ENCODE measurements around the gene HEXIM1.

The HEXIM1 gene

DNA sequence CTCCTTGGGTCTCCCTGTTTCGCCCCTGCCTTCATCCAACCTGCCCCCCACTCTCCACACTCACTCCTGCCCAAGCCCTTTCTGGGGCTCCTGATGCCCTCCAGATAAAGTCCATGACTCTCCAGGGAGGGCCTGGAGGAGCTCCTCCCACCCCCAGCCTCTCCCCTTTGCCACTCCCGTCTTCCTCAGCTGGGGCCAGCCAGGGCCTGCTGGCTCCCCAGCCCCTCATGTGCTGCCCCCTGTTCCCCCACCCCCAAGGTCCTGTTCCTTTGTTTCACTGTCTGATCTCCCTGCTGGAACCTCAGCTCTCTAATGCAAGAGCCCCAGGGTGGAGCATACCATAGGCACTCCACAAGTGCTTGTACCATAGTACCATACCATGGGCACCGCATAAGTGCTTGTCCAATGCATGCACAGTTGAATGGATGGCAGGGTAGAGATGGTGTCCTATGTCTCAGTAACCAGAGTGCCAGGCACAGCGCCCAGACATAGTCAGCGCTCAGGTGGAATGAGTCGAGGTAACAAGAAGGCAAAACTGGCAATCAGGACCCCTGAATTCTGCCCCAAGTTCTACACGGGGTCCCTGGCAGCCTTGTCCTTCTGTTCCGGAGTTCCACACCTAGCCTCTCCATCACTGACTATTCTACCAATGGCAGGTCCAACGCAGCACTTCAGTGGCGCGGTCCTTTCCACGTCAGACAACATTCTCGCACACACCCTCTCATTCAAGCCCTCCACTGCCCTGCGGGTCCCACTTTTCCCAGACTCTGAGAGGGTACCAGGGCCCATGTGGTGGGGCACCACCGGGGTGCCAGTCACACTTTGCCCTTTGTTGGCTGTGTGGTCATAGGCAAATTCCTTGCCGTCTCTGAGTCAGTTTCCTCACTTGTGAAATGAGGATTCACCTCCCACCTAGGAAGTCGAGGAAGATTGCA lies 17.3 kb upstream of the HEXIM1 start:
- DNase-seq, result no peak

DNA sequence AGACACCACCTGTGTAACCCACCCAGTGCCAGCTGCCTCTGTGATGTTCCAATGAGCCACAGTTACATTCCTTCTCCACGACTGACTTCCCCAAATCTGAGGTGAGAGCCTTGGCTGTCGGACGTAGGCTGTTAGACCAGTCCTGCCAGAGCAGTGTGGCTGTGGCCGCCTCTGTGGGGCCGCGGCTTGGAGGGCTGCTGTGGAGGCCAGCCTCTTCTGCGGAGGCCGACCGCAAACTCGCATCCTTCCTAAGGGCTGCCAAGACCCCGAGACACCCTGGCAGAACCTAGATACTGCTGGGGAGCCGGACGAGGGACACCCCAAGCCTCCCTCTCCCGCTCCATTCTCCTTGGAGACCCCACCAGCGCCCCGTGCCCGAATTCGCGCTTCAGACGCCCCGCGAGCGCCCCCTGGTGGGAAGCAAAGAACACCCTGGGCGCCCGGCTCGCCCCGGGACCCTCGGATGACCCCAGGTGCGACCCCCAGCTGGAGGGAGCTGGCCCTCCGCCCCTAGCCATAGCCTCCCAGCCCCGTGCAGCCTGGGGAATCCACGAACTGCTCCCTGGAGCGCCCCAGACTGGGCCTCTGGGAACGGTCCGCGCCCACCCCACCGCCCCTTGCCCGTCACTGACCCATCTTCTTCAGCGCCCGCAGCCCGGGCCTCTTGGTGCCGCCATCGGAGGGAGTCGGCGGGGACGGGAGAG lies 16.5 kb upstream of the HEXIM1 start:
- DNase-seq, result no peak

DNA sequence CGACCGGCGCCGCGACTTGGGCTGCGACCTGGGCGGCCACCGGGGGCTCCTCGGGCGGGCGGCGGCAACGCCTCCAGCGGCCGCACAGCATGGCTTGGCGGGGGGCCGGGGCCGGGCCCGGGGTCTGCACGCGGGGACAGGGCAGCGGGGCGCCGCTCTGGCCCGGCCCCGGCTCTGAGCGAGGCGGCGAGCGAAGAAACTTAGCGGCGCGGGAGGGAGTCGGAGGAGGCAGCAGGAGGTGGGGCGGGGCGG lies 16.0 kb upstream of the HEXIM1 start, which contains the start of gene PLCD3:
PLCD3 (minus strand) TSS at position 196 of the 252 bp plus-strand sequence; CDS start at position 91, 105 bp downstream.
- DNase-seq, result no peak

DNA sequence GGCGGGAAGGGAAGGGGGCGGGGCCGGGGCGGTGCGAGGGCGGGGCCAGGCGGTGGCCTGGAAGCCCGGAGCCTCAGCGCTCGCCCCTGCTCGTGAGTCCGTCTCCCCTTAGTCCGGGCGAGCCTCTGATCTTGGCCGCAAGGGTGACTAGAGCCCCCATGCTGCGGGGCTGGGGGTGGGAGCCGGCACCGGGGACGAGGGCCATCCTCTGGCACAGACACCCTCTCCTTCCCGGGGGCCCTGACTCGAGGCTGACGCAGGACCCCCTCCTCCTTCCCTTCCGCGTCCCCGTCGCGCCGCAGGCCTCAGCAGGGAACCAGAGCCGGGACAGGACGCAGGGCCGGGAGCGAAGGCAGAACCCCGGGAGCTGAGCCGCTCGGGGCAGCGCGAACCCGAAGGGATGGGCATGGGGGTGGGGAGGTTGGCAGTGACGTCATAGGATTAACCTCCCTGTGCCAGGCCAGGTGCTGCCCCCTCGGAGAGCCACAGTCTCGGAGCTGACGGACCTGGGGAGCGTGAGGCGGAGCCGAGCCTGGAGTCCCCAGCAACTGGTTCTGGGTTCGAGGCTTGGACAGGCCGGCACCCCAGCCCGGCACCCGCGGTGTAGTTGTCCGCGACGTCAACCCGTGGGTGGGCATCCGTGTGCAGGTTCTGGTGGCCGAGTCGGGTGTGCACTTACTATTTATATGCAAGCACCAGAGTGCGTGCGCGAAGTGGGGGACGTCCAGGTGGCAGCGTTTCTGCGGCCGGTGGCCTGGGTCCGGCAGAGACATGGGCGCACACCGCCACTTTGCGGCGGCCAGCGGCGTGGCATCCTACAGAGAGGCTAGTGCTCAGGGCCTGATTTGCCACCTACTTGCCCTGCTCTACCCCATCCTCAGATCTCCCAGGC lies 15.5 kb upstream of the HEXIM1 start:
- DNase-seq, result peak; percentile 34

DNA sequence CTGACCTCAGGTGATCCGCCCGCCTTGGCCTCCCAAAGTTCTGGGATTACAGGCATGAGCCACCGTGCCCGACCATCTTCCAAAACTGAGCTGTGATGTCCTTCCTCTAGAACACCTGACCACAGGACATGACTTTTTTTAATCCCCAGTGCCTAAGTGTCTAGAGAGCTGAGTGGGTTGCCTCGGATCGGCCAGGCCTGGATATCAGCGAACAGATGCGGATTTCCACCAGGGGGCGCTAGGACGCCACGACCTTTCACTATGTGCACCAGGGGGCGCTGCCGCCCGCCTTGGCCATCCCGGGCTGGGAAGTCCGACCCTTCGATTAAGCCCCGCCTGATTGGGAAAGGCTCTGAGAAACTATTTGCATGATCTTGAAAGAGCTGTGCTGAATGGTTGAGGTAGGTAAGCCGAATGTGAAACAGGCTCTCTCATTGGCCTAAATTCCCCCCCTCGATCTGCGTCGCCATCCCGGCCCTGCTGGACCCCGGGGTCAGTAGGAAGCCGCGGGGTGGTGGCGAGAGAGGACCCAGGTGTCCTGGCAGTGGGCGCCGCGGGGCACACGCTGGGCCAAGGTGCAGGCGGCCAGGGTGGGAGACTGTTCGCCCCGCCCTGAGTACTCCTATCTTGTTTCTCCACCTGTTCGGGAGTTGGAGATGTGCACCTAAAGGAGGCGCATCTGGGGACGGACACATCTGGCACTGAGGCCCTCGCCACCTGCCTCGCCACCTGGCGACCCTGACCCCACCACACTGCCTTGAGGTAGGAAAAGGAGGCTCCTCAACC lies 12.9 kb upstream of the HEXIM1 start, which contains the start of gene ACBD4:
ACBD4 (plus strand) TSS at position 496 of the 786 bp plus-strand sequence. CDS start 458 bp downstream, outside the sequence.
- DNase-seq, result peak; percentile 88

DNA sequence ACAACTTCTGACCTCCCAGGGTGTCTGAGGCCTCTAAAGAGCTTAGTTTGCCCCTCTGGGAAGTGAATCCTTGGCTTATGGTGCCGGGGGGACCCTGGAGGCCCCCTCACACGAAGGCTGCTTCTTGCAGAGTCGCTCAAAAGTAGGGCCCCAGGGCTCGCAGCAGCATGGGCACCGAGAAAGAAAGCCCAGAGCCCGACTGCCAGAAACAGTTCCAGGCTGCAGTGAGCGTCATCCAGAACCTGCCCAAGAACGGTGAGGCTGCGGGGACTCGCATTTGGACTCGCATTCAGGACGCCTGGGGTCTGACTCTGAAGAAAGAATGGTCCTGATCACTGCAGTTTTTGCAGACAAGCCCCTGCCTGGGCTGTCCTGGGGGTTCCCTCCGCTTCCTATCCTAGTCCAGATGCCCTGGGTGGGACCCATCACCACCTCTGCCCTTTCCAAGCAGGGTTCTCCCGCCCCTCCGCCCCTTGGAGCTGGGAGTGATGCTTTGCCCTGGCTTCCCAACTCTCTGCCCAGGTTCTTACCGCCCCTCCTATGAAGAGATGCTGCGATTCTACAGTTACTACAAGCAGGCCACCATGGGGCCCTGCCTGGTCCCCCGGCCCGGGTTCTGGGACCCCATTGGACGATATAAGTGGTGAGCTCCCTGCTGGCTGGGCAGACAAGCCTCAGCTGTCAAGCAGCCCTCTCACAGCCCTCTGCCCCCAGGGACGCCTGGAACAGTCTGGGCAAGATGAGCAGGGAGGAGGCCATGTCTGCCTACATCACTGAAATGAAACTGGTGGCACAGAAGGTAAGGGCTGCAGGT lies 12.1 kb upstream of the HEXIM1 start:
- no peak for DNase-seq

DNA sequence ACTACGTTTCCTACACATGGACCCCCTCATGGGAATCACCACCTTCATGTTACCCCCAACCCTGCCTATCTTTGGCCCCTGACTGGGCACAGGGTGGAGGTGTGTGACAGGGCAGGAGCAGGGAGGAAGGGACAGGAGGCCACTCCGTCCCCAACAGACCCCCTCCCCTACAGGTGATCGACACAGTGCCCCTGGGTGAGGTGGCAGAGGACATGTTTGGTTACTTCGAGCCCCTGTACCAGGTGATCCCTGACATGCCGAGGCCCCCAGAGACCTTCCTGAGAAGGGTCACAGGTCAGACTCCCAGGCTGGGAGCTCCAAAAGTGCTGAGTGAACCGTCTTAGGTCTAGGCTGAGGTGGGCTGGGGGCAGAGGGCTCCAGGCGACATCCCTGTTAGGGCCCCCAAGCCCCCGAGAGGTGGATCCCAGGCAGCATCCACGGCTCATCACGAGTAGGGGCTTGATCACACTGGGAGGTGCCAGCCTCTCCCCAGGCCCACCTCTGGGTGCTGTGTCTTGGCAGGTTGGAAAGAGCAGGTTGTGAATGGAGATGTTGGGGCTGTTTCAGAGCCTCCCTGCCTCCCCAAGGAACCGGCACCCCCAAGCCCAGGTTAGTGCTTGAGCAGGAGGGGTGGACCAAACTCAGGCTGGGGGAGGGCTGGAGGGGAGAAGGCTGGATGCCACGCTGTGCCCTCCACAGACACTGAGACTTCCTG lies 11.3 kb upstream of the HEXIM1 start:
- no peak for DNase-seq

DNA sequence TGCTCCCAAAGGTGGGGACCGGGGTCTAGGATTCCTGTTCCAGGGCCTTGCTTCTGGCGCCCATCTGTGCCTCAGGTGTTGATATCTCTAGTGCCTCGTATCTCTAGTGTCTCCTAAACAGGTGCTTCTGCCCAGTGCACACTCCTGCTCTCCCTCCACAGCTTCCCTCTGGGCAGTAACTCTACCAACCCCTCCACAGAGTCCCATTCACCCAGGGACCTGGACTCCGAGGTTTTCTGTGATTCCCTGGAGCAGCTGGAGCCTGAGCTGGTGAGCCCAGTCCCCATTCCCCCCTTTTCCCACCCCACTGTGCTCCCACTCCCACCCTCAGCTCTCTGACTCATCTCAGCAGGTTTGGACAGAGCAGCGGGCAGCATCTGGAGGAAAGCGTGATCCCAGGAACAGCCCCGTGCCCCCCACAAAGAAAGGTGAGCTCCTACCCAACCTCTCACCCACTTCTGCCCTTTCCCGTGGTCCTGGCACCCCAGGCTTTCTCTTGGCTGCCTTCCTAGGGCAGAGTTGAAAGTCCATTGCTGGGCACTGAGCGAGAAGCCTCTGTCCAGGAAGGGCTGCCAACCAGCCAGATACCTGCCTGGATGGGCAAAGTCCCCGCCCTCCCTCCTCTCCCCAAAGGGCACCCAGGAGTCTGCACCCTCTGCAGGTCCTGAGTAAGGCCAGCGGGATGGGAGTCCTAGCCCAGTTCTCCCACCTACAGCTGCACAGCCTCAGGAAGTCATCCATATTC lies 10.5 kb upstream of the HEXIM1 start:
- no peak for DNase-seq

DNA sequence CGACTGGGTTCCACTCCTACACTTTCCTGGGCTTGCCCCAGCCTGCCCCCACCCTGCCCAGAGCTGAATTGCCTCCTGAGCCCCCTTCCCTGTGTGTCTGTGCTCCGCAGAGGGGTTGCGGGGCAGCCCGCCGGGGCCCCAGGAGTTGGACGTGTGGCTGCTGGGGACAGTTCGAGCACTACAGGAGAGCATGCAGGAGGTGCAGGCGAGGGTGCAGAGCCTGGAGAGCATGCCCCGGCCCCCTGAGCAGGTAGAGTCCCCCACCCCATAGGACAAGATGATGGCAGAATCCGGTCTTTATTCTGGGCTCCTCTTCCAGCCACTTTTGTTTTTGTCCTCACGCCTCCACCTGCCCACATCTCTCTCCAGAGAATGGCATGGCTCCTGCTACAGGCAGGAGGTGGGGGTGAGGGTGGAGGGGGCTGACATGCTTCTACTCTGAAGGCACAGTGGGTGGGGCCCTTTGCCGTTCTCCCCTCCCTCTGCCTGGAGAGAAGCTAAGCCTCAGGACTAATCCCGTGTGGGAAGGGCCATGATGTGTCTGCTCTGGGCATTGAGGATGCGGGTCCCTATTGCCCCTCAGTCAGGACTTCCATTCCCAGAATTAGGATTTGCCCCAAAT lies 9.3 kb upstream of the HEXIM1 start:
- no peak for DNase-seq

DNA sequence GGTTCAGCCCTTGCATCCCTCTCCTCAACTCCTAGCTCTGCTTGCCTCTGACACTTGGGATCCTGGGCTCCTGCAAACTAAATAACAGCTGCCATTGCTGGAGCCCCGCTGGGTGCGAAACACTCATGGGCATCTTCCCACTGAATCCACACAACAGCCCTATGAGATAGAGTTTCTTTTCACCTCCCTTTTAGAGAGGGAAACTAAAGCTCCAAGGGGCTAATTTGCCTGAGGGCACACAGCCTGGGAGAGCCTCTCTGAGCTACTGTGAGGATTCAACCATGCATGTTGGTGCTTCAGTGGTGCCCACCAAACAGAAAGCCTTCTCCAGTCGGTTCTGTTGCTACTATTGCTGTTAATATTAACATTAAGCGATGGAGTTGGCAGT lies 8.7 kb upstream of the HEXIM1 start:
- no peak for DNase-seq

DNA sequence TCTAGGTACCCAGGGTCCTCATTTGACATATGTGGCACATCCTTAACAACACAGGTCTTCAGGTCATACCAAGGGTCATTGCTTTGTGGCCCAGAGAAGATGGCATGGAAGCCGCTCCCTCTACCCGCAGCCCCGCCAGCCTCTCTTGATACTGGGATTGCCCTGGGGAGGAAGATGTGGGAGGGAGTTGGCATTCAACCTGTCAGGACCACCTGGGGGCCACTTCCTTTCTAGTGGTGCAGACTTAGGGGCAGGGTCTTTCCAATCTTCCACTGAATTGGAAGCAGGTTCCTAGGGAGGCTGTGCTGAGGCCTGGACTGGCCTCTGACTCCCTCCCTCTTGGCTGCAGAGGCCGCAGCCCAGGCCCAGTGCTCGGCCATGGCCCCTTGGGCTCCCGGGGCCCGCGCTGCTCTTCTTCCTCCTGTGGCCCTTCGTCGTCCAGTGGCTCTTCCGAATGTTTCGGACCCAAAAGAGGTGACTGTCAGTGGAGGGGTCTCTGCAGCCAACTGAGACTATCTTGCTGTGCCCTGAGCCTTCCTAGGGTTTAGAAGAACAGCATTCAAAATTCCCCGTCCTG lies 5.1 kb upstream of the HEXIM1 start:
- no peak for DNase-seq

DNA sequence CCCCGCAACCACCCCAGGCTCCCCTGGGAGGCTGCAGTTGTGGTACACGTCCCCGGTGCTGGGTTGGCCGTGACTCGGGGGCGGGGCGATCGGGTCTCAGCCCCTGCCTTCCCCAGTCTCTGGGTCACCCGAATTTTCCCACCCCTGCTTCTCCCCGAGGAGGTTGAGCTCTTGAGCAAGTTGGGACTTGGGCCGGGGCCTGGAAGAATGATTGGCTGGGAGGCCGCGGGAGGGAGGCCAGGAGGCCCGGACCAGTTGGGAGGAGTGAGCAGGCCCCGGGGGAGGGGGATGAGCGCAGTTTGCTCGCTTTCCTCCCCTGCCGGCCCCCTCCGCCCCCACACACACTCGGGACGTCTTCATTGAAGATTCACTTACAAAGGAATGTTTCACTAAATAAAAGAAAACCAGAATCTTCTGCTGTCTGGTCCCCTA lies 4.5 kb upstream of the HEXIM1 start:
- DNase-seq, result no peak

DNA sequence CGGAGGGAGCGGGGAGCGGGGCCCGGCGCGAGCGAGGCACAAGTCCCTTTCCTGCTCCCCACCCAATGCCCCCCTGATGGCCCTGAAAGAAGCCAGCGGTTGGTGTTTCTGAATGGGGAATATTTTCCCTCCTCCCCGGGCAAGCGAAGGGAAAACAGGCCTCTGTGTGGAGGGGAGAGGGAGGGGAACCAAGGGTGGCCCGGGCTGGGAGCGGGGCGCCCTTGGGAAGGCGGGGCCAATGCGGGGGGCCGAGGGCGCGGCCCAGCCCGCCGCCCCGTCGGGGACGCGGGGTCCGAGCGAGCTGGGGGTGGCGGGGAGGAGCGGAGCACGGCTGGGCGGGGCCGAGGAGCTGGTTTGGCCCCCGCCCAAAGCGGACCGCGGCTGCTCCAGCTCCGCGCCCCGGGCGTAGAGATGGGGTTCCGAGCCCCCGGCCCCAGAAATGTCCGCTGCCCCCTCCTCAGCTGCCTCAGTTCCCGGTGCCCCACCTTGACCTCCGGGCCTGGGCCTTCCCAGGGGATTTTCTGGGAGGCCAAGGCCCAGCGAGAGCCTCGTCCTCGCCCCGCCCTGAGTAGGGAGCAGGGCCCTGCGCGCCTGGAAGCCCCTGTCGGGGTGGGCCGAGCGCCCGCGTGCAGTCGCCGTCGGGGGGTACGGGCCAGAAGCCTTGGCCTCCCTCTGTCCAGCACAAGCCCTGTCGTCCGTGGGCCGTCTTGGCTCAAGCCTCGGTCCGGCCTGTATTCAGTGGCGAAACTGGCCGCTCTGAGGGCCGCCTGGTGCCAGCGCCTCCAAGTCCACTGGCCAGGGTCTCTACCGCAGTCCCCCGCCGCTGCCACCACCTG lies 3.9 kb upstream of the HEXIM1 start:
- no peak for DNase-seq

DNA sequence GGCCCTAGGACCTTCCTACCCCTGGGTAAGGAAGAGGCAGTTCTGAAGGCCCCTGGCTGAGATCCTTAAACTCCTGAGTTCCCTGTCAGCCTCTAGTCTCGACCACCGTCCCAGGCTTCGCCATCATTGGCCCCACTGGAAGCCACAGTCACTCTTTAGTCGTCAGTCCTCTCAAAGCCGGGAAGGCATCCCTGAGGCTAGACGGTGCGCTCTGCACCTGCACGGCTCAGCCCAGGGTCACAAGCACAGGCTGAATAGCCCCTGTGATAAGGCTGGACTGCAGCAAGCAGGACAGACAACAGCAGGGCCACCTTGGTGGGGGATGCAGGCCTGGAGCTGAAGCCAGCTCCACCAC lies 3.3 kb upstream of the HEXIM1 start:
- no peak for DNase-seq

DNA sequence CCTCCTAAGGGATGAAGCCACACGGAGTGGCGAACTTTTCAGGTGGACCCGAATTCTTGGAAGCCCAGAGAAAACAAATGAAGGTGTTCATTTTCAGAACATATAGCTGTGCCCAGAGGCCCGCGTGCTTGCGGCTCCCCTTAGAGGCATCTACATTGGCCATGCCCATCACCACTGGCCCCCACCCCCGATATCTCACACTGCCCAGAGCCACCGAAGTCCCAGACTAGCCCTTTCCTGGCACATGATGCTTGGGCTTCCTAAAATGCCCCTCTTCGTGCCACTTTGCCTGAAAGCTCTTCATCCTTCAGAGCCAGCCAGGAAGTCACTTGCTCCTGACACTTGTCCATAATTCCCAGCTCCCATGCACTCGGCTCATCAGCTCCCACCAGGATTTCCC lies 2.1 kb upstream of the HEXIM1 start:
- DNase-seq, result no peak

DNA sequence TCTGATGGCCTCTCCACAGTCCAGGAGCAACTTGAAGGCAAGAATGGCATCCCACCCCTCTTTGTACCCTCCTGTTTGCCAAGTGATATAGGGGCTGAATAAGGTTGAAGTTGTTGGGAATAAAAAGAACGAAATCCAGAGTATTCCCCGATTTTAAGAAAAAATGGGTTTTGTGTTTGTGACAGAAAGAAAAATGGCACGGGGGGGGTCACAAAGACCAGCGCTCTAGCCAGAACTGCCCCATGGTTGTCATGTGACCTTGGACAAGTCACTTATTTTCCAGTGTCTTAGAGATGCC lies 1.7 kb upstream of the HEXIM1 start:
- DNase-seq, result no peak

DNA sequence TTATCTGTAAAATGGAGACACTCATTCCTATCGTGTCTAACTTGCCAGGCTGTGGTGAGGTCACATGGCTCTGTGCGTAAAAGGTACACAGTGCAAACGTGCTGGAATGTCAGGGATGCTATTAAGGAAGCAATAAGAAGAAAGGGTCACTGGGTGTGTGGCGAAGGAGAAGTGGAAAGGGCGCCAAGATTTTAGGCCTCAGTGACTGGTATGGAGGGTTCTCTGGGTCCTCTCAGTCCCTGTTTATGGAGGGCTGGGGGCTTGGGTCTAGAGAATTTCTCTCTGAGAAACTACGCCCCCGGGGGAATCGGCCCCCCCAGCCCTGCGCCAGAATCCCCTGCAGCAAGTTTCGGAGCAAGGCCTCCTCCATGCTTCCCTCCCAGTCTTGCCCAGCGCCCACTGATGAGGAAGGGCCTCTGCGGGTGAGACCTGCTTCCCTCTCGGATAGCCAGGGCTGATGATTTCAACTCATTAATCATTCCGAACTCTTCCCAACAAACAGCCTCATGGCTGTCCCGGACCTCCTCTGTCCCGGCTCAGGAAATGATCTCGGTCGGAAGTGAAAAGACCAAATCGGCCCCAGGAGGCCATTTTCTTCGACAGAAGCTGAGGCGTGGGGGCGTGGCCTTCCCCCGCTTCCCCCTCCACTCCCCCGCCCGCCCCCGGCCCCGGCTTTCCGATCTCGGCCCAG lies 1.2 kb upstream of the HEXIM1 start:
- peak; percentile 70 for DNase-seq
